ENCODE results near the gene TBK1.

Gene TBK1

GRCh38 chr12:64451687-64452558, at the start of gene TBK1:
Gene TBK1 (plus strand): TSS chr12:64452120. CDS start chr12:64455871, 3,751 bp downstream.
- no peak for FAIRE-seq

GRCh38 chr12:64402181-64402580, 49.7 kb upstream of the TBK1 start:
- FAIRE-seq: no peak

GRCh38 chr12:64403707-64404469, 48.0 kb upstream of the TBK1 start, which contains the start of gene XPOT:
Gene XPOT (plus strand): TSS chr12:64404392. CDS start chr12:64410036, 5,644 bp downstream.
- no peak for FAIRE-seq

DNA sequence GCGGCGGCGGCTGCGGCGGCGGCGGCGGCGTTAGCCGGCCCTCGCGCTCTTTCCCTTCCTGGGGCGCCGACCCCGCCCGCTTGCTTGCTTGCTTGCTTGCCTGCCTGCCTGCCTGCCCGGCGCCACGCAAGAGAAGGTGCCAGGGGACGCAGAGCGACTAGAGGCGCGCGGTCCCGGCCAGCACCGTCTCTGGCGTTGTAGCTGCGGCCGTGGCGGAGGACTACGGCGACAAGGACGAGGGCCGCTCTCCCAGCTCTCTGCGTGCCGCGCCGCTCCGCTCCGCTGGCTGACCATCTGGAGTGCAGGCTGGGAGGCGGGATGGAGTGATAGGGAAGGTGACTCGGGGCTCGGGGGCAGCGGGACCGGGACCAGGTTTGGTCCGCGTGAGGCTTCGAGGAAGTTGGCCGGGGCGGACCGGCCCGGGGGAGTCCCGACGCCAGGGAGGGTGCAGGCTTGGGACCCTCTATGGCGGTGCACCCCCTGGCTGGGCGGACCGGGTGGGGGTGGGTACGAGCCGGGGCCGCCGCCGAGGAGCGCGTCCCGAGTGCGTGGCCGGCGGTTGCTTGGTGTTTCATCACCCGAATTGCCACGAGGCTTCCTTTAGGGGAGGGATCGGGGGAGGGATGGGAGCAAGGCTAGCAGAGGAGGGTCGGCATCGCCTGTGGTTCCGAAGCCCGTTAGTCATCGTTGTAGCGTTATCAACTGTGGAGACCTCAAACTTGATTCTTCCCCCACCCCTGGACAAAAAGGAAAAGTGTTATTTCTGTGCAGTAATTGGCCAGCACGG, 47.3 kb upstream of the TBK1 start:
- no peak for FAIRE-seq

- no peak for FAIRE-seq
These were observed 44.3 kb upstream of the TBK1 start for GRCh38 chr12:64407342-64408223.

DNA sequence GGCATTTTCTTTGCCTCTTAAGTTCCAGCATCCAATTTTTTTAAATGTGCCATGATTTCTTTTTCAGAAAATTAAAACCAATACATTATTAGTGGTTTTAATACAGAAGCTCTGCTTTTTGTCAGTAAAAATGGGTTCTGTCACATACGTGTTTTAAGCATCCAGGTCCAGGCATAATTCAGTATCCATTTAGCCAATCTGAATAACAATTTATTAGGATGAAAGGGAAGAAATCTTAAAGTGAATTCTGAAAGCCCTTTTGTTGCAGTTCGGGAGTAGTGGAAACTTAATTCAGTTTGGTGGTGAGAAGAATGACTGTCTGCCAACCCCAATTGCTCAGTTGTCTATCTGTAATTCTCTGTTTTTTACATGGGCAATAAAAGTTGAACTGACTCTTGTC, 40.5 kb upstream of the TBK1 start:
- no peak for FAIRE-seq

- no peak for FAIRE-seq
These were observed 39.5 kb upstream of the TBK1 start for GRCh38 chr12:64412459-64412858.

DNA sequence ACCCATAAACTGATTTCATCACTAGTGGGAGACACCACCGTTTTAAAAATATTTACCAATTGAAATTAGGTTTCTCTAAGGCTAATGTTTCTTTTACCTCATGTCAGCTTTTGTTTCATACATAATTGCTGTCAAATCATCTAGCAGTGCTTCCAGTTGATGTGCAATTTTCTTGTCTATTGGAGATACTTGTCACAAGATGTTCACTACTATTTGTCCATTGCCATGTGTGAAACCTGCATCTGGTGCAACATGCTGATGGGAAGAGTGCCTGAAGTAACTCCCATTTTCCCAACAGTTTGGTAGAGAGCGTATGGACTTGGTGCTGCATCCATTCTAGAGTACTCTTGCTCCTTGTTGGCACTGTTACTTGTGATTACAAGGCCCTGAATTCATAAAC, 38.0 kb upstream of the TBK1 start:
- FAIRE-seq: no peak

- no peak for FAIRE-seq
These were observed 33.7 kb upstream of the TBK1 start for GRCh38 chr12:64418209-64418608.

GRCh38 chr12:64419696-64420095, 32.2 kb upstream of the TBK1 start:
- no peak for FAIRE-seq

- FAIRE-seq: no peak
These were observed 23.9 kb upstream of the TBK1 start for GRCh38 chr12:64427988-64428387.

GRCh38 chr12:64428956-64429355, 23.0 kb upstream of the TBK1 start:
- no peak for FAIRE-seq

DNA sequence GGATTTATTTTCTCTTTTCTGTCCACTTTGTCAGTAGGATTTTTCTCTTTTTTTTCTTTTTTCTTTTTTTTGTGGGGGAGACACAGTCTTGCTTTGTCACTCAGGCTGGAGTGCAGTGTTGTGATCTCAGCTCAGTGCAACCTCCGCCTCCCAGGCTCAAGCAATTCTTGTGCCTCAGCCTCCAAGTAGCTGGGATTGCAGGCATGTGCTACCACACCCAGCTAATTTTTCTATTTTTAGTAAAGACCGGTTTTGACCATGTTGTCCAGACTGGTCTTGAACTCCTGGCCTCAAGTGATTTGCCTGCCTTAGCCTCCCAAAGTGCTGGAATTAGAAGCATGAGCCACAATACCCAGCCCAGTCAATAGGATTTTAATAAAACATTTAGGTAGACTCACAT, 21.0 kb upstream of the TBK1 start:
- no peak for FAIRE-seq

- no peak for FAIRE-seq
These were observed 20.1 kb upstream of the TBK1 start for GRCh38 chr12:64431791-64432190.

DNA sequence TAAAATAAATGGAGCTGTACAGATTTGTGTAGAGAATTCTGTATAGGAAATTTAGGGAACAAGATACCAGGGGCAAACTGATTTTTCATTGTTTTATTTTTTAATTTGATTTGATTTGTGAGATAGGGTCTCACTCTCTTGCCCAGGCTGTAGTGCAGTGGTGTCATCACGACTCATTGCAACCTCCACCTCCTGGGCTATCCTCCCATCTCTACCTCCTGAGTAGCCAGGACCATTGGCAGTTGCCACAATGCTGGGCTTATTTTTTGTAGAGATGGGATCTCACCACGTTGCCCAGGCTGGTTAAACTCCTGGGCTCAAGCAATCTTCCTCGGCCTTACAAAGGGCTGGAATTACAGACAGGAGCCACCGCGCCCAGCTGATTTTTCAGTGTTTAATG, 18.0 kb upstream of the TBK1 start:
- FAIRE-seq: no peak

DNA sequence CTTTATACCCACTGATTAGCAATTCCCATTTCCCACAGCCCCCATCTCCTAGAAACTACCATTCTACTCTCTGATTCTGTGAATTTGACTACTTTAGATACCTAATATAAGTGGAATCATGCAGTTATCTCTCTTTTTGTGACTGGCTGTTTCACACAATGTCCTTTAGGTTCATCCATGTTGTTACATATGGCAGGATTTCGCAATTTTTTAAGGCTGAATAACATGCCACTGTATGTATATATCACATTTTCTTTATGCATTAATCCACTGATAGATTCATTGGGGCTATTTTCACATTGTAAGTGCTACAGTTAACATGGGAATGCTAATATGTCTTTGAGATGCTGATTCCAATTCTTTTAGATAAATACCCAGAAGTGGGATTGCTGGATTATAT, 11.8 kb upstream of the TBK1 start:
- no peak for FAIRE-seq

DNA sequence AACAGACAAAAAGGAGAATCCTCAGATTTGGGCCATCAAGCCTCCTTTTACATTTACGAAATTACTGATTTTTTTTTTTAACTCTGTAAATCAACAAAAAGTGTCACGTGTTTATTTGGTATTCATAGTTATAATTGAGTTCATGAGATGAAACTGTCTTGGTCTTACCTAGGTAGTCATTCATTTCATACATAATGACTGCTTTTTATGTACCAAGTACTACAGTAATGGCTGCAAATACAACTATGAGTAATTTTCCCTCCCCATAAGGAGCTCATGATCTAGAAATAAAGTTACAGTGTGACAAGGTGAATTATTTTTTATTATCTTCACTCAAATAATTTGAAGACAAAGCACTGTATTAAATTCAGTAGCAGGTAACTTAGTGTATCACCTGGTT, 6.4 kb upstream of the TBK1 start:
- FAIRE-seq: no peak

GRCh38 chr12:64446295-64446694, 5.6 kb upstream of the TBK1 start:
- no peak for FAIRE-seq

- FAIRE-seq: no peak
These were observed 1.8 kb upstream of the TBK1 start for GRCh38 chr12:64450057-64450640.

GRCh38 chr12:64450711-64451486, 1.0 kb upstream of the TBK1 start:
- no peak for FAIRE-seq

All from endometrium (tissue), 2 donors.